HUES48 (cell line): ENCODE results near the gene LRPAP1.

ENCODE experiments used
- H3K27ac ChIP-seq: one replicate; pipeline ENCODE4 v1.7.0; 2013; ENCODE audit warnings: low read depth, low read length, inconsistent platforms
- H3K27me3 ChIP-seq: 2 replicates; pipeline ENCODE4 v1.6.1; 2013; ENCODE audit warnings: mild to moderate bottlenecking, low read length; ENCODE audit not compliant: control insufficient read depth, insufficient read depth
- H3K36me3 ChIP-seq: 2 replicates; pipeline ENCODE4 v1.6.1; 2013; ENCODE audit warnings: low read length; ENCODE audit not compliant: control insufficient read depth, insufficient read depth
- H3K4me1 ChIP-seq: 2 replicates; pipeline ENCODE4 v1.6.1; 2013; ENCODE audit warnings: mild to moderate bottlenecking, low read length; ENCODE audit not compliant: control insufficient read depth, insufficient read depth
- H3K4me3 ChIP-seq: 2 replicates; pipeline ENCODE4 v1.5.1; 2013; ENCODE audit warnings: mild to moderate bottlenecking, low read depth, low read length
- H3K9ac ChIP-seq: 2 replicates; pipeline ENCODE4 v1.6.1; 2013; ENCODE audit warnings: mild to moderate bottlenecking, low read depth, low read length, moderate library complexity
- H3K9me3 ChIP-seq: 2 replicates; pipeline ENCODE4 v1.6.1; 2013; ENCODE audit warnings: low read length; ENCODE audit not compliant: control insufficient read depth, insufficient read depth

LRPAP1 gene

GRCh38 chr4:3530663-3531254, 1.5 kb downstream of the LRPAP1 start:
- H3K36me3 ChIP-seq, result peaks cover 22% of the 10 kb centered on the region; the same call in 1 of the 2 replicates
- peak overlapping the region; percentile 86 for H3K4me3 ChIP-seq
- H3K27ac ChIP-seq, result no peak overlapping the region
- H3K27me3 ChIP-seq, result peaks cover 25% of the 10 kb centered on the region
- no peaks in the 10 kb centered on the region for H3K9me3 ChIP-seq
- H3K9ac ChIP-seq, result no peak overlapping the region
- H3K4me1 ChIP-seq, result peaks cover 14% of the 10 kb centered on the region

DNA sequence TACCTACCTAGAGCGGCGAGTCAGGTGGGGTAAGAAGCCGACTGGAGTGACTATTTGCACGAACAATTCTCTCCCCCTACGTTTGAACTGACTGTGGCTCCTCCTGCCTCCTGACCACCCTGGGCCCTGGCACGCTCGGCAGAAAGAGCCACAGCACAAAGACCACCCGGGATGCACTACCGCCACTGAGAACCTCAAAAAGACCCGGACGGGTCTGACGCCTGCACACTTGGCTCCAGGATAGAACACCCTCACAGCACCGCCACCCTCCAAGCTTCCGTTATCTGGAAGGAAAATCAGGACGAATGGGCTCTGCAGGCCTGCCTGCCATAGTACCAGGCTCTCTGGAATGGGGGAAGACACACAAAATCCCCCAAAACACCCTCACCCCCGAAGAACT, 2.2 kb downstream of the LRPAP1 start:
- no peak overlapping the region for H3K9ac ChIP-seq
- peaks cover 21% of the 10 kb centered on the region for H3K27me3 ChIP-seq
- H3K36me3 ChIP-seq, result peaks cover 28% of the 10 kb centered on the region
- H3K9me3 ChIP-seq, result no peaks in the 10 kb centered on the region
- H3K4me3 ChIP-seq, result no peak overlapping the region
- H3K27ac ChIP-seq, result no peak overlapping the region
- H3K4me1 ChIP-seq, result peaks cover 14% of the 10 kb centered on the region

DNA sequence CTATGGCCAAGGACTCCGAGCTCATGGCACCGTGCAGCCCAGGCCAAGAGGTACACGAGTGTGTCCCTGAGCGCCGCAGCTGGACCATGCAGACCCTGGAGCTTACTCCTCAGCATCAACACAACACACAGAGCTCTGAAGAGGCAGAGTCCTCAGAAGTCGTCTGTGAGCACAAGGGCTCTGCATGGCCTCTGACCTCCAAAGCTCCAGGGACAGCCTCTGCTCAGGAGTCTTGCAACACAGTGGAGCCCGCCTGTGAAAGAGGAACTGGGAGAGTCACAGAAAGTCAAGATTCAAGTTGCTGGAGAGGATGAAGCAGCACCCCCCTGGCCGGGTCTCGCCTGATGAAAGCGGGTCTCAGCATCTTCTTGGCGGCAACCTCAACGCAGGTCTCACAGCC, 2.9 kb downstream of the LRPAP1 start:
- no peak overlapping the region for H3K4me3 ChIP-seq
- peaks cover 14% of the 10 kb centered on the region for H3K4me1 ChIP-seq
- H3K27ac ChIP-seq, result no peak overlapping the region
- peaks cover 21% of the 10 kb centered on the region for H3K27me3 ChIP-seq
- H3K36me3 ChIP-seq, result peaks cover 35% of the 10 kb centered on the region
- H3K9ac ChIP-seq, result no peak overlapping the region
- H3K9me3 ChIP-seq, result no peaks in the 10 kb centered on the region

DNA sequence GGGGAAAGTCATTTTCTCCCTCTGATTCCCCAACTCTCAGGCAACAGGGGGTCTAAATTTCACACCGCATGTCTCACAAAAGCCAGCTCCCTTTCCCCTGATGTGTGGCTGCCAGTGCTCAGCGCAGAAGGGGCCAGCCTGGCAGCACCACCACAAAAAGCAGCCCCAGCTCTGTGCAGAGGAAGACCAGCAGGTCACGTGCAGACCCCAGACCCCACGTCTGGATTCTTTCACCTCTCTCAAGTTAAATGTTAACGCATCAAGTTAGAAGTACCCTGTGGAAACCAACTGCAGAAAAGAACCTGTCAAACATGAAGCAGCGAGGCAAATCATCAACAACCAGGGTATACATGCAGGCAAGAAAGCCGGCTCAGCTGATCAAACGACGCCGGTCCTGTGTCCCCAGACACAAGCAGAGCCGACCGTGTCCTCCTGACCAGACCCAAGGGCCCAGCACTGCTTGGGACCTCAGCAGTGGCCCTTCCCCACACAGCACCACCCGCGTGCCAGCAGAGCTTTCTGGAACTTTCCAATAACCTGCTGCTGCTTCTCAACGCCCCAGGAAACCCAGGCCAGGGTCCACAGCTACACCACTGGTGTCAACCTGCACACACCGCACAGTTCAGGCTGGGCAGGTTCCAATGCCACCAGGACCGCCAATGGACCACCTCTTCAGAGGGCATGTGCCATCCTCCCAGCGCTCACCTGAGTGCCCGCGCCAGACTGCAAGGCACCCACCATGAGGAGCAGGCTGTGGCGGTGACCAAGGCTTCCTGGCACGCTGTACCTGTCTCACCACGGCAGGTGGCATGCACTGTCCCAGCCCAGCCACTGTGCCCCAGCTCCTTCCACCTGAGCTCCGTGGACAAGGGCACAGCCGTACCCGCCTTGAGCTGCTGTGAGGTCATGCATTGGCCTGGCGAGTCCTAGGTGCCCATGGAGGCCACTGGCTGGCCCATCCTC, 4.0 kb downstream of the LRPAP1 start:
- H3K27me3 ChIP-seq, result peaks cover 10% of the 10 kb centered on the region
- H3K4me3 ChIP-seq, result no peak overlapping the region
- H3K9me3 ChIP-seq, result no peaks in the 10 kb centered on the region
- no peak overlapping the region for H3K27ac ChIP-seq
- no peak overlapping the region for H3K9ac ChIP-seq
- peaks cover 44% of the 10 kb centered on the region for H3K36me3 ChIP-seq
- H3K4me1 ChIP-seq, result peaks cover 14% of the 10 kb centered on the region

DNA sequence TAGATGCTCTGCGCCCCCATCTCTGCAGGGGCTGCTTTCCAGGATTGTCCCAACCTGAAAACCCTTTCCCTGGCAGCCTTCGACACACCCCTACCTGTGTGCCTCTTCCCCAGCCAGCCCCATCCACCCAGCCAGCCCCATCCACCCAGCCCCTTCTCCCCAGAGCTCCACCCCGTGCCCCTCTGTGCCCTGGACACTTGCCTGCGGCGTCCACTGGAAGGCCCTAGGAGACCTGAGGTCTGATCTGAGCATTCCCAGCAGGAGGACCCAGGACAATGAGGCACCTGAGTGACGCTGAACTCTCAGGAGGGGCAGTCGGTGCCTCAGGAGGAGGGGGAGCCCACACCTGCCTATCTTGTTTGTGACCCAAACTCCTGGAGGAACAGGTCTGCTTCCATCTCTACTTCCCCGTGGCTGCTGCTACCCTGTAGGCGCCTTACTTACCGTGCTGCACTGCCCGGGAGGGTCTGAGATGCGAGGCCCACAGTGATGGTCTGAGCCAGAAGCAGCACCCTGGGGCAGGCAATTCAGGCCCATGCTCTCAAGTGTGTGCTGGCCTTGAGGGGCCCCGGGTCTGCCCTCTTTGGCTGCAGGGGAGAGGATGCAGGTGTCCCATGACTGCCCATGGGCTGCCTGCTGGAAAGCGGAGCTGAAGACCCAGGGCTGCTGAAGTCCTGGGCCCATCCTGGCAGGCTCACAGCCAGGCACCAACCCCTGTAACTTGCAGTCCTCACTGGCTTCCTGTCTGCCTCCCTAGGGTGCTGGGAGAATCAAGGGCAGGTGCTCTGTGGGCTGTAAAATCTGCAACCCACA, 4.9 kb downstream of the LRPAP1 start:
- Histone ChIP-seq H3K9me3 (no peaks in the 10 kb centered on the region), H3K27me3 (peaks cover 7% of the 10 kb centered on the region), H3K4me1 (peaks cover 14% of the 10 kb centered on the region), H3K9ac (no peak overlapping the region), H3K36me3 (peaks cover 48% of the 10 kb centered on the region), H3K4me3 (no peak overlapping the region), H3K27ac (no peak overlapping the region)

DNA sequence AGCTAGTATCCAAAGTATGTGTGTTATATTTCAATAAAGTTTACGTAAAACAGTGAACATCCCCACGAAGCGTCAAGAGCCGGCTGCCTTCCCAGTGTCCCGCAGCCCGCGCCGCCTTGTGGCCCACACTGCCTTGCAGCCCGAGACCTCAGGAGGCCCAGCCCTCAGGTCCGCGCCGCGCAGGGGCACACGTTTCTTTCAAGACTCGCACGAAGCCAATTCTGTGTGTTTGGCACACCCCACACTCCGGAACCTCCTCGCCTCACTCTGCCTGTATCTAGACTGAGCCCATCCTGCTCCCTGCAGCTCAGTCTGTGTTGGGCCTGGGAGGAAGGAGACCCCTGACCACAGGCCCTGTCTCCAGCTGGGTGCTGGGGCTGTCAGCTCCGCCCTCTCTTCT, 5.8 kb downstream of the LRPAP1 start:
- Histone ChIP-seq H3K27ac (no peak overlapping the region), H3K9ac (no peak overlapping the region), H3K4me3 (no peak overlapping the region), H3K9me3 (no peaks in the 10 kb centered on the region), H3K36me3 (peaks cover 50% of the 10 kb centered on the region), H3K4me1 (peaks cover 13% of the 10 kb centered on the region), H3K27me3 (peaks cover 4% of the 10 kb centered on the region)

DNA sequence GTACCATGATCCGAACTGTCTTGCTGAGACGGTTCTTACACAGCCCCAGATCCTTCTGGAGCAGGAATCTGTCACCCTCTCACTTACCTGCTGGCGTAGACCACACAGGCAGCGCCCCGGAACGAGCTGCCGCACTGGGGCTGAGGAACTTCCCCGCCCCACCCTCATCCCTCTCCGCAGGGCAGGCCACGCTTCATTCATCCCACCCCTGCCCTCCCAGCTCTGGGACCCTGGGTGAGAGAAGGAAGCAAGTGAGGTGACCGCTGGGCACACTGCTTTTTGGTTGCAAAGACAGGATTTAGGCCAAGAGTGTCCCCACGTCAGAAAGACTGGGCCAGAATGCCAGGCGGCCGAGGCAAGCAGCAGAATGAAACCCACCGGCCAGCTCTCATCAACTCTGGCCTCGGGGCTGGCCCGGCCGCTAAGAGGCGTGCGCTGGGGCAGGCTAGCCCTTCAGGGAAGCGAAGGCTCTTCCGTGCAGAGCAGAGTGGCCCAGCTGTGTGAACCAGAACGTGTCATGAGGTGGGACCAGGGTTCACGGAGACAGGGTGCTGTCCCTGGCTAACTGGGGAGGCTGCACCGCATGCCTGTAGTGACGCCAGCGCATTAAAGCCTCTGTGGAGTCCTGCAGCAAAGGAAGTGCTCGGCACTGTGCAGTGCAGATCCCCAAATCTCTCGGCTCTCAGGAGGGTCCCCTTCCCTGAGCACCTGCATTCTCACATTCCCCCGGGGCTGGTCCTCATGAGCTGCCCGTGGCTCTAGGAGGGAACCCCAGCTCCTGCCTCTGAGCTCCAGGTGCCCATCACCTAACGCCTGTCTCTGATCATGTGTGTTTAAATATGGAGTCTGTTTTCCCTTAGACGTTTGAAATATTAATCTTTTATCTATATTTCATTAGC, 6.4 kb downstream of the LRPAP1 start:
- Histone ChIP-seq H3K9me3 (no peaks in the 10 kb centered on the region), H3K27me3 (no peaks in the 10 kb centered on the region), H3K36me3 (peaks cover 56% of the 10 kb centered on the region), H3K4me1 (peaks cover 6% of the 10 kb centered on the region; the same call in 1 of the 2 replicates), H3K4me3 (no peak overlapping the region), H3K27ac (no peak overlapping the region), H3K9ac (no peak overlapping the region)

- H3K36me3 ChIP-seq, result peaks cover 64% of the 10 kb centered on the region
- 0 out of 2 replicates have a peak, but pooled peaks cover under 1% of the 10 kb centered on the region for H3K4me1 ChIP-seq
- no peaks in the 10 kb centered on the region for H3K27me3 ChIP-seq
- no peak overlapping the region for H3K9ac ChIP-seq
- H3K9me3 ChIP-seq, result no peaks in the 10 kb centered on the region
- H3K4me3 ChIP-seq, result no peak overlapping the region
- no peak overlapping the region for H3K27ac ChIP-seq
Measured at GRCh38 chr4:3524920-3525319, 7.3 kb downstream of the LRPAP1 start.

DNA sequence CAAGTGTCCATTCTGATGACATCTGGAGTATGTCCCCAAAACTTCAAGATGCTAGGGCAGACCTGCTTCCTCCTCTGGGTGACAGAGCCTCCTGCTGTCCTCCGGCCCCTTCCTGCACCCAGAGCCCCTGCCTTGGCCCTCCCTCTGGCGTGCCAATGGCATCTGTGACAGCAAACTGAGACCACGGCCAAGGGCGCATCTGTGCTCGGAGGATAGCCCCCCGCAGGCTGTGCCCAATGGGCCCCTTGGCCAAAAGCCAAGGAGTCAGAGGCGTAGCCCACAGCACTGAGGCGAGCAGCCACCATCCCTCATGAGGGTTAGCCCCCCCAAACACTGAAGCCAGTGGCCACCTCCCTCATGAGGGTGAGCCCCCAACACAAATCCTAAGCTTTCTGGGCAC, 7.9 kb downstream of the LRPAP1 start:
- Histone ChIP-seq H3K27me3 (no peaks in the 10 kb centered on the region), H3K4me3 (no peak overlapping the region), H3K27ac (no peak overlapping the region), H3K9ac (no peak overlapping the region), H3K9me3 (no peaks in the 10 kb centered on the region), H3K36me3 (peaks cover 64% of the 10 kb centered on the region), H3K4me1 (no peaks in the 10 kb centered on the region)

GRCh38 chr4:3523628-3524221, 8.5 kb downstream of the LRPAP1 start:
- no peaks in the 10 kb centered on the region for H3K9me3 ChIP-seq
- no peaks in the 10 kb centered on the region for H3K27me3 ChIP-seq
- H3K36me3 ChIP-seq, result peaks cover 66% of the 10 kb centered on the region
- H3K9ac ChIP-seq, result no peak overlapping the region
- no peaks in the 10 kb centered on the region for H3K4me1 ChIP-seq
- H3K4me3 ChIP-seq, result no peak overlapping the region
- no peak overlapping the region for H3K27ac ChIP-seq
